Measurements from ENCODE around the gene LY6G5C.
A peak's percentile ranks its signal among the peaks of the same experiment; 100 is the strongest.
"Not testable (repeated sequence)": the region's sequence is repeated elsewhere in the genome, so short reads cannot be mapped to it uniquely, and the experiment has no call there.

The LY6G5C gene

GRCh38 chr6:31715022-31715958 is 34.4 kb upstream of the LY6G5C start, which contains the start of gene LY6G6D:
TSS of gene LY6G6D (plus strand) at chr6:31715348. CDS start at chr6:31715356, 8 bp downstream.
- no peak for DNase-seq (ENCODE audit: low read depth in 2 of 2)

DNA sequence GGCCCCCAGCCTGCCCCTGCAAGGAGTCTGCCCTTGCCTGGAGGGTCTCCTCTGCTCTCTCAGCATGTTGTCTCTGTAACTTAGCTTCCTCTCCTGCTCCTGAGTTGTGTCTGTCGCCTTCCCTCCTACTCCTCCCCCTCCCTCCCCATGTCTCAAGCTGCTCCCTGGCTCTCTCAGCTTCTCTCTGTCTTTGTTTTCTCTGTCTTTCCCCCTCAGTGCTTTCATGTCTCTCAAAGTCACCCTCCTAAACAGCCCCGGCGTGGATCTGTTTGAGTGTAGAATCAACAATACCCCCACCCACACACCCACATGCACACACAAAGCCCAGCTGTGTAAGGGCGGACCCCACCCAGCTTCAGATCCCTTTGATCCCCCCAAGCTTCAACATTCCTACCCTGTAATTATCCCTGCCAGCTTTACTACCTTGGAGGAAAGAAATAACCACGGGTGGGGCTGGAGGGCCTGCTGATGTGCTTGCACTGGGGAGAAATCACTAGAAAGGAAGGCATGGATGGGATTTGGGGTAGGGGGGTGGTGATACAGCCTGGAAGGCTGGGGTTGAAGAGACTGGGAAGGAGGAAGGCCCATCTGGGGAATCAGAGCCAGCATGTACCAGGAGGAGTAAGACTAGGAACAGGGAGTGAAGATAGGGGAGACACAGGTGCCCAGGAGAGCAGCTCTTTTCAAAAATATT is 33.3 kb upstream of the LY6G5C start:
- DNase-seq (ENCODE audit: low read depth in 2 of 2): no peak

- DNase-seq (ENCODE audit: low read depth in 2 of 2): no peak
These were observed 32.6 kb upstream of the LY6G5C start for GRCh38 chr6:31713465-31713864.

- no peak for DNase-seq (ENCODE audit: low read depth in 2 of 2)
These were observed 31.4 kb upstream of the LY6G5C start for GRCh38 chr6:31712296-31712695.

- no peak for DNase-seq (ENCODE audit: low read depth in 2 of 2)
These were observed 30.4 kb upstream of the LY6G5C start for GRCh38 chr6:31711233-31711632.

GRCh38 chr6:31710523-31711219 is 29.8 kb upstream of the LY6G5C start:
- no peak for DNase-seq (ENCODE audit: low read depth in 2 of 2)

GRCh38 chr6:31709157-31709556 is 28.3 kb upstream of the LY6G5C start:
- DNase-seq (ENCODE audit: low read depth in 2 of 2): not testable (repeated sequence)

GRCh38 chr6:31708224-31708623 is 27.4 kb upstream of the LY6G5C start:
- no peak for DNase-seq (ENCODE audit: low read depth in 2 of 2)

GRCh38 chr6:31707701-31708100 is 26.8 kb upstream of the LY6G5C start:
- DNase-seq (ENCODE audit: low read depth in 2 of 2): no peak

- DNase-seq (ENCODE audit: low read depth in 2 of 2): no peak
These were observed 25.7 kb upstream of the LY6G5C start, which contains the start of gene LY6G6F for GRCh38 chr6:31706599-31706998. TSS of gene LY6G6F (plus strand) at chr6:31706866. CDS start at chr6:31706907, 41 bp downstream.

DNA sequence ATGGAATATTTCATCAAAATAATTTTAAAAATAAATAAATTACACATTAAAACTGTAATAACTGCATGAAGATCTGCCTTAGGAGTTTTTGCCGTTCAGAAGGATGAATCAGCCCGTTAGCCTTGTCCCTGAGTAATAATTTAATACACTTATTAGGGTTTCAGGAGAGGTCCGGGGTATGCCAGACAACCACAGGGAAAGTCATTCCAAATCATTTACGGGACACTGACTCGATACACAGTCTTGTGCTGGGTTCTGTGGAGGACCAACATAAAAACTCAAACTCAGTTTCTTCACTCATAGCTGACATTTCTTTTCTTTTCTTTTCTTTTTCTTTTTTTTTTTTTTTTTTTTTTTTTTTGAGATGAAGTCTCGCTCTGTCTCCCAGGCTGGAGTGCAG is 25.1 kb upstream of the LY6G5C start:
- DNase-seq (ENCODE audit: low read depth in 2 of 2): no peak

DNA sequence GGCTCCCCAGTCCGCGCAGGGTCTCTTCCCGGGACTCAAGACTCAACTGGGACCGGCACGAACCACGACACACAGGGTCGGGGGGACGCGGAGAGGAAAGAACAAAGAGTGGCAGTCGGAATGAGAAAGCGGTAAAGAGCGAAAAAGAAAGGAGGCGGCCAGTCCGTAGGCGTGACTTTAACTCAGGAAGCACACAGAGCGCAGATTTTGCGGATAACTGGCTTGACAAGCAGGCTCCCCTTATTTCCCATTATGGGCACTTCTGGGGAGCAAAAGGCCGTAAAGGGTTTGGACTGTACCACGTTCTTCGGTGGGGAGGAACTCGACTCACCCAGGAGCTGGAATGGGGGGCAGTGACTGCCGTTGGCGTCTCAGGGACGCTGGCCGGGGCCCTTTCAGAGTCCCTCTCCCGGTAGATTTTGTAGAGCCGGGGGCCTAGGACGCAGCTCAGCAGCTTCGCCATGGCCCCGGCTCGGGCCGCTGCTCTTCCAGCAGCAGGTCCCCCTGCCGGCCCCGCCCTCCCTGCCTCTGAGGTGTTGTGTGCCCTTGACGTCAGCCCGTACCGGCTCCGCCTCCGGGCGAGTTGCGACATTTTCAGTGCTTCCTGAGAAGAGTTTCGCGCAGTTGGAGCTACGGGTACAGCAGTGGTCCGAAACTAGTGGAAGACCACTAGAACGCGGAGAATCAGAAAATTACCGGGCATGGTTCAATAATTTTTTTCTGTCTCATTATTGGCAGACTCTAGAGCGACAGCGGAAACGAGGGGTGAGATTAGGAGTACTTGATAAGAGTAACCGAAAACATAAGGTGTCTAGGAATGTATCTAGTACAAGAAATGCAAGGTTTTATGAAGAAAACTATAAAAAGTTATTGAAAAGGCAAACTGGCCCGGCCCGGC is 22.2 kb upstream of the LY6G5C start, which contains the start of gene ABHD16A:
Gene ABHD16A, minus strand, starts transcription at position 506 of the 898 bp plus-strand sequence. Its CDS starts 43 bp downstream, at position 463.
- DNase-seq (ENCODE audit: low read depth in 2 of 2): peak; percentile 94 to 95

DNA sequence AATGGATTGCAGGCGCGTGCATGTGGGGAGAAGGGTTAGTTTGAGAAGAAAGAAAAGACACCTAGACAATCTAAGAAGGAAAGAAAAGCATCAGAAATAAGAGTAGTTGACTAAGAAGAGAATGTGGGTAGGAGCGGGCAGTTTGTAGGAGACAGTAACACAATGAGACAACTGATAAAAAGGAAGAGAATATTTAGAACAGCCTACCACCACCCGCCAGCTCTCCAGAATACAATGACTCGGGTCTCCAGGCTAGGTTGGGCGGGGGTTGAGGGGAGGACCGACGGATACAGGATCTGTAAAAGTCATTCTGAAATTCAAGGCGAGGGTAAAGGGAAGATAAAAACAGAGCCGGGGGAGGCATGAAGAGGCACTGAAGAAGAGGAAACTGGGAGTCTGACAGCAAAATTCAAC is 21.5 kb upstream of the LY6G5C start:
- DNase-seq (ENCODE audit: low read depth in 2 of 2): no peak

DNA sequence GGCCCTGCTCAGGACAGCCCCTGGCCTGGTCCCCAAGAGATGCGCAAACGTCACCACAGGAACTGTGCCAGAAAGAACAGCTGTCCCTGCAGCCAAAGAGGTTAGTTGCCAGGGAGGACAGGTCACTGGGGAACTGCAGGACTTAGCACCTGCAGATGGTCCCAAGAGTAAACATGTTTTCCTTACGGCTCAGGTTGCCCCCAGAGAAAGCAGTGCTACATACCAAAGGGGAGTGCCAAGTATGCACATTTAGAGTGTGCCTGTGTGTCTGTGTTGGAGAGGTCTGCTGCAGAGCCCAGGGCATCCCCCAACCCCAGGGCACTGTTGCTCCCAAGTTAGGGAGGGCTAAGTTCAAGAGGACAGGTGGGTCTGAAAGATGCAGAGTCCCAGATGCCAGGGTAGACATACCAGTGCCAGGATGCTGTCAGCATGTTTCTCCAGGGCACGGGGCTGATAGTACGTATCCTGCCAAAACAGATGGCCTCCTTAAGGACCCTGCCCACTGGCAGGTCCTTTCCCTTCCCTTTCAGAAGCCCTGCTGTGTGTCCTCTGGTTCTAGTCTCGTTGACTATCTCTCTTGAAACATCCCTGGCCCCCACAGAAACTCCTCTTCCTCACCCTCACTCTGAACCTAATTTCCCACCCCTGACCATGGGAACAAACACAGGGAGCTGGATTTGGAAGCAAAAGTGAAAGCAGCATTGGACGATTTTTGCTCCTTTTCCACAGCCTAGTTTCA is 21.0 kb upstream of the LY6G5C start:
- no peak for DNase-seq (ENCODE audit: low read depth in 2 of 2)

- no peak for DNase-seq (ENCODE audit: low read depth in 2 of 2)
These were observed 20.0 kb upstream of the LY6G5C start for GRCh38 chr6:31700740-31701401.

GRCh38 chr6:31697555-31697954 is 16.7 kb upstream of the LY6G5C start:
- DNase-seq (ENCODE audit: low read depth in 2 of 2): no peak

DNA sequence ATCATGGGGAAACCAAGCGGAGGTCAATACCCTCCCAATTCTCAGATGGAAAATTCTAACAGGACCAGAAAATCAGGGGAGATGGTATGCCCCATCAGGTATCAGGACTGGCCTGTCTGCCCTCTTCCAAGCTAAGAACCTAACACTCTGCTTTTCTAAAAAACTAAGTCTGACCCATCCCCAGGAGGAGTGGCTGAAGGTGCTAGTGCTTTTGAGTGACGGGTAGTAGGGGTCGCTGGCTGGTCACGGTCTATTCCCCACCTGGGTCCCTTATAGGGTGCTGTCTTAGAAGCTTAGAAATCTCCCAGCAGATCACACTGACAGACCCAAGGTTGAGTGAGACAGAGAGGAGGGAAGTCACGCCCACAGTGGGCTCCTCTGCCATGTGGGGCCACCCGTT is 12.7 kb upstream of the LY6G5C start:
- DNase-seq (ENCODE audit: low read depth in 2 of 2): no peak

GRCh38 chr6:31692886-31693285 is 12.0 kb upstream of the LY6G5C start:
- DNase-seq (ENCODE audit: low read depth in 2 of 2): no peak

GRCh38 chr6:31692353-31692752 is 11.5 kb upstream of the LY6G5C start:
- DNase-seq (ENCODE audit: low read depth in 2 of 2): no peak
